Astrocyte (in vitro differentiated cells and primary cell): ENCODE data around the gene WNK4. TPM values are rescaled to one million over a fixed set of nuclear protein-coding genes. Genes with fewer than 3 reads are reported as not detected.

Experiments used
- DNase-seq: peaks from one replicate; pipeline ENCODE4 v3.0.0-alpha.2; 2010; ENCODE audit warnings: low read depth
- FAIRE-seq: peaks from 2 replicates; lab custom pipeline; 2011; peaks lifted over from hg19 to GRCh38; lab: Jason Lieb, UNC
- H2AFZ ChIP-seq: 2 replicates; pipeline ENCODE4 v1.6.0; 2012; ENCODE audit warnings: low read depth, low read length, inconsistent platforms
- H3K27ac ChIP-seq: 2 replicates; pipeline ENCODE4 v1.5.1; 2011; ENCODE audit warnings: low read depth, low read length, inconsistent platforms
- H3K27me3 ChIP-seq: 2 replicates; pipeline ENCODE4 v1.6.0; 2011; ENCODE audit warnings: low read length, inconsistent platforms; ENCODE audit not compliant: insufficient read depth
- H3K36me3 ChIP-seq: 2 replicates; pipeline ENCODE4 v1.5.1; 2011; ENCODE audit warnings: low read length, inconsistent platforms; ENCODE audit not compliant: insufficient read depth
- H3K4me1 ChIP-seq: 2 replicates; pipeline ENCODE4 v1.5.1; 2011; ENCODE audit warnings: low read length, inconsistent platforms; ENCODE audit not compliant: insufficient read depth
- H3K4me2 ChIP-seq: 2 replicates; pipeline ENCODE4 v1.6.0; 2012; ENCODE audit warnings: low read length, inconsistent platforms
- H3K4me3 ChIP-seq: 2 replicates; pipeline ENCODE4 v1.5.1; 2011; ENCODE audit warnings: low read depth, mild to moderate bottlenecking, low read length, inconsistent platforms; ENCODE audit not compliant: insufficient read depth
- H3K79me2 ChIP-seq: 2 replicates; pipeline ENCODE4 v1.6.0; 2012; ENCODE audit warnings: mild to moderate bottlenecking, low read length, inconsistent platforms; ENCODE audit not compliant: insufficient read depth
- H3K9ac ChIP-seq: 2 replicates; pipeline ENCODE4 v1.6.0; 2012; ENCODE audit warnings: mild to moderate bottlenecking, low read length, inconsistent platforms
- H3K9me3 ChIP-seq: 2 replicates; pipeline ENCODE4 v1.5.1; 2012; ENCODE audit warnings: low read depth, mild to moderate bottlenecking, low read length, inconsistent platforms; ENCODE audit not compliant: insufficient read depth
- H4K20me1 ChIP-seq: 2 replicates; pipeline ENCODE4 v1.6.0; 2012; ENCODE audit warnings: low read length, inconsistent platforms; ENCODE audit not compliant: insufficient read depth
- H3K27ac Mint-ChIP-seq: one replicate; pipeline ENCODE4 v1.8.0; 2021; ENCODE audit warnings: mild to moderate bottlenecking, mixed read lengths; ENCODE audit not compliant: unreplicated experiment
- H3K27me3 Mint-ChIP-seq: one replicate; pipeline ENCODE4 v1.8.0; 2021; ENCODE audit warnings: low read depth, mixed read lengths; ENCODE audit not compliant: unreplicated experiment
- H3K36me3 Mint-ChIP-seq: one replicate; pipeline ENCODE4 v1.8.0; 2021; ENCODE audit warnings: low read depth, mixed read lengths; ENCODE audit not compliant: unreplicated experiment
- H3K4me1 Mint-ChIP-seq: one replicate; pipeline ENCODE4 v1.8.0; 2021; ENCODE audit warnings: low read depth, mixed read lengths; ENCODE audit not compliant: unreplicated experiment
- H3K4me3 Mint-ChIP-seq: one replicate; pipeline ENCODE4 v1.8.0; 2021; ENCODE audit warnings: mild to moderate bottlenecking, moderate library complexity, mixed read lengths; ENCODE audit not compliant: unreplicated experiment
- H3K9me3 Mint-ChIP-seq: one replicate; pipeline ENCODE4 v1.8.0; 2021; ENCODE audit warnings: mild to moderate bottlenecking, mixed read lengths; ENCODE audit not compliant: unreplicated experiment
- EZH2 ChIP-seq: IDR thresholded peaks from 2 replicates; pipeline ENCODE4 v1.6.1; 2012; ENCODE audit warnings: mild to moderate bottlenecking, low read length, inconsistent platforms; ENCODE audit not compliant: insufficient read depth
- total RNA-seq: library from RNA; stranded (reverse); gene quantifications from 2 replicates; pipeline ENCODE4 v1.2.1, GENCODE V29; 2021
- TF ChIP-seq, protein P1 (sequence below): IDR thresholded peaks from 2 replicates; pipeline ENCODE4 v1.5.1; 2011; ENCODE audit warnings: low read depth, mild to moderate bottlenecking, inconsistent platforms, low read length, moderate library complexity; ENCODE audit not compliant: insufficient read depth

The WNK4 gene
- total RNA-seq, 1 donor from 2014 or later, result 34.8 TPM

DNA sequence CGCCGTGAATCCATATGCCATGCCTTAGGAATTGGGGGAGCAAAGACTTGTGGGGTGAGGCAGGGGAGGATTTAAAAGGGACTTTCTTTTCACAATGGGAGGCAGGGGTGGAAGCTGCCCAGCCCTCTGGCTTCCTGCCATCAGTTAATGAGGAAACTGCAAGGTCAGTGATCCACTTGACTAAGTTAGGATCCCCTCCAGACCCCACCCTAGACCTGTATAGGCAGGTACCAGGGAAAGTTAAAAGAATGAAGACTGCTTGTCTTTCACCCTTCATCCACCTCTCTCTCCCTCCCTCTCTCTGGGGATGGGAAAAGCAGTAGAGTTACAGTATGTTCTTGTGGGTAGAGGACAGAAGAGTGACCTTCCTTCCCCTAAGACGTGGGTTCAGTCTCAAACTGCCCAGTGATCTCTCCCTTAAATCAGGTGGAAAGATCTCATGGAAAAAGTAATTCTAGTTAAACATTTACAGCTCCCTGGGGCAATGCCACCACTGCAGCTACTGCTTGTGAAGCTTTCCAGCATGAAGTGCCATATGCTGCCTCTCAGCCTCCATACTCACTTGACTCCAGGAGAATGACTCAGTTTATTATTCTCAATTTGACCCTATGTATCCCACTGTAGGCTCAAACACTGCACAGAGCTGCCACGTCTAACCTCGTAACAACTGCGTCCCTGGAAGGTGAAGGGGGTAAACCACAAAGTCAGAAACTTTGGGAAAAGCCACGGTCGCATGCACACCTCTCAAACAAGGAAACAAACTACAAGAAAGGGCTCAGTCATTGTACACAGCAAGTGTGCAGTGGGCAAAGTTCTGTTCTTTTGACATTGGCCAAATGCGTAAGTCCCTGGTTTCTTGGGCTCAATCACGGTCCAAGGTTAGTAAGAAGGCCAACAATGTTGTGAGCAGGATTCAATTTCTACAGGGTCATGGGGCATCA lies 16.9 kb downstream of the WNK4 start:
- DNase-seq (no peak), FAIRE-seq (no peak)
- H3K27me3 Mint-ChIP-seq, result no peaks in the 10 kb centered on the region
- Histone ChIP-seq H3K79me2 (peaks cover 14% of the 10 kb centered on the region), H3K9ac (peak overlapping the region; percentile 91), H3K4me1 (peaks cover 10% of the 10 kb centered on the region), H2AFZ (no peak overlapping the region), H3K27me3 (peaks cover 3% of the 10 kb centered on the region), H3K36me3 (peaks cover 3% of the 10 kb centered on the region), H4K20me1 (no peaks in the 10 kb centered on the region), H3K27ac (no peak overlapping the region), H3K9me3 (no peaks in the 10 kb centered on the region), H3K4me2 (peak overlapping the region; percentile 89), H3K4me3 (peak overlapping the region; percentile 97)
- no peaks in the 10 kb centered on the region for H3K9me3 Mint-ChIP-seq
- peaks cover 13% of the 10 kb centered on the region for H3K36me3 Mint-ChIP-seq
- H3K4me1 Mint-ChIP-seq, result peaks cover 7% of the 10 kb centered on the region
- TF ChIP-seq, protein P1, sequence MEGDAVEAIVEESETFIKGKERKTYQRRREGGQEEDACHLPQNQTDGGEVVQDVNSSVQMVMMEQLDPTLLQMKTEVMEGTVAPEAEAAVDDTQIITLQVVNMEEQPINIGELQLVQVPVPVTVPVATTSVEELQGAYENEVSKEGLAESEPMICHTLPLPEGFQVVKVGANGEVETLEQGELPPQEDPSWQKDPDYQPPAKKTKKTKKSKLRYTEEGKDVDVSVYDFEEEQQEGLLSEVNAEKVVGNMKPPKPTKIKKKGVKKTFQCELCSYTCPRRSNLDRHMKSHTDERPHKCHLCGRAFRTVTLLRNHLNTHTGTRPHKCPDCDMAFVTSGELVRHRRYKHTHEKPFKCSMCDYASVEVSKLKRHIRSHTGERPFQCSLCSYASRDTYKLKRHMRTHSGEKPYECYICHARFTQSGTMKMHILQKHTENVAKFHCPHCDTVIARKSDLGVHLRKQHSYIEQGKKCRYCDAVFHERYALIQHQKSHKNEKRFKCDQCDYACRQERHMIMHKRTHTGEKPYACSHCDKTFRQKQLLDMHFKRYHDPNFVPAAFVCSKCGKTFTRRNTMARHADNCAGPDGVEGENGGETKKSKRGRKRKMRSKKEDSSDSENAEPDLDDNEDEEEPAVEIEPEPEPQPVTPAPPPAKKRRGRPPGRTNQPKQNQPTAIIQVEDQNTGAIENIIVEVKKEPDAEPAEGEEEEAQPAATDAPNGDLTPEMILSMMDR, result no peak
- TF ChIP-seq EZH2, result no peak
- H3K4me3 Mint-ChIP-seq, result peak overlapping the region; percentile 94
- H3K27ac Mint-ChIP-seq, result peak overlapping the region; percentile 84

DNA sequence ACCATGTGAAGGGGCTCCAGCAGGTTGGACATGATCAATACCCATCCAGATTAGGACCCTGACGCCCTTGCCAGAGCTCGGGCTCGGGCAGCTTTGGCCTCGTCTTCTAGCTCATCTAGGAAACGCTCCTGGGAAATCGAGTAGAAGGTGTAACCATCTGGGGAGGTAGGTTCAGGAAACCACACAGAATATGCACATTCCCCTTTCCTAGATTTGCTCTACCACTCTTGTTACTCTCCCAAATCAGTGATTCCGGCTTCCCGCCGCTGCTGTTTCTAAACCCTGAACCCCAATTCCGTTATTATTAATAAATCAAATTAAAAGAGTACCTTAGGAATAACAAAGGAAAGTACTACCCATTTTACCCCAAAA lies 17.6 kb downstream of the WNK4 start:
- H3K4me2 ChIP-seq, result peak overlapping the region; percentile 89
- peak overlapping the region; percentile 91 for H3K9ac ChIP-seq
- H3K4me3 Mint-ChIP-seq, result peak overlapping the region; percentile 94
- H3K36me3 Mint-ChIP-seq, result peaks cover 13% of the 10 kb centered on the region
- H4K20me1 ChIP-seq, result no peaks in the 10 kb centered on the region
- no peaks in the 10 kb centered on the region for H3K9me3 ChIP-seq
- DNase-seq (no peak), FAIRE-seq (no peak)
- peak overlapping the region; percentile 95 for H2AFZ ChIP-seq
- H3K4me3 ChIP-seq, result peak overlapping the region; percentile 97
- H3K79me2 ChIP-seq, result peaks cover 14% of the 10 kb centered on the region
- H3K9me3 Mint-ChIP-seq, result no peaks in the 10 kb centered on the region
- H3K4me1 Mint-ChIP-seq, result peaks cover 7% of the 10 kb centered on the region
- H3K36me3 ChIP-seq, result peaks cover 3% of the 10 kb centered on the region
- no peak for TF ChIP-seq EZH2
- TF ChIP-seq, protein P1, result no peak
- peak overlapping the region; percentile 84 for H3K27ac Mint-ChIP-seq
- peak overlapping the region; percentile 65 for H3K27ac ChIP-seq
- peaks cover 3% of the 10 kb centered on the region for H3K27me3 ChIP-seq
- no peaks in the 10 kb centered on the region for H3K27me3 Mint-ChIP-seq
- peaks cover 16% of the 10 kb centered on the region for H3K4me1 ChIP-seq
